K562 (cell line): ENCODE measurements around the gene DOK7.
A peak's percentile ranks its signal among the peaks of the same experiment; 100 is the strongest.

Source experiments
- GATAD2B ChIP-seq: fragments of 450-650 bp; IDR thresholded peaks from 2 replicates; pipeline ENCODE4 v1.6.1; 2017; ENCODE audit warnings: mild to moderate bottlenecking, borderline replicate concordance
- KDM5B ChIP-seq: fragments of 200-600 bp; sonication (generic); IDR thresholded peaks from 2 replicates; pipeline ENCODE4 v1.6.1; 2012; ENCODE audit warnings: low read depth, mild to moderate bottlenecking, moderate library complexity, low read length, control low read depth, inconsistent platforms; ENCODE audit not compliant: insufficient replicate concordance
- MAFK ChIP-seq: IDR thresholded peaks from 2 replicates; pipeline ENCODE4 v1.6.1; 2011; ENCODE audit warnings: low read length, improper control_type of control experiment
- MAX ChIP-seq: sonication (generic); formaldehyde crosslinking; IDR thresholded peaks from 2 replicates; pipeline ENCODE4 v1.9.0; 2022; ENCODE audit warnings: mild to moderate bottlenecking, missing genetic modification reagents
- ZNF280B ChIP-seq: fragments of 250-450 bp; sonication (Bioruptor Pico); IDR thresholded peaks from 2 replicates; pipeline ENCODE4 v1.5.1; 2021; ENCODE audit warnings: mild to moderate bottlenecking
- TF ChIP-seq, protein P1 (sequence below), 3 experiments: IDR thresholded peaks in 2 of 3; conservative IDR thresholded peaks in 1 of 3; 2 replicates each; pipeline ENCODE4 v1.5.1; 2011 to 2012; ENCODE audit warnings: low read length in 3 of 3, mild to moderate bottlenecking in 3 of 3, control low read depth in 2 of 3, improper control_type of control experiment in 1 of 3, inconsistent platforms in 1 of 3, low read depth in 1 of 3, mixed read lengths in 1 of 3, moderate library complexity in 1 of 3; ENCODE audit not compliant: insufficient read depth in 2 of 3

GRCh38 chr4:3442959-3443749 lies 20.0 kb upstream of the DOK7 start:
- no peak for TF ChIP-seq MAX
- TF ChIP-seq GATAD2B: no peak
- TF ChIP-seq, protein P1, sequence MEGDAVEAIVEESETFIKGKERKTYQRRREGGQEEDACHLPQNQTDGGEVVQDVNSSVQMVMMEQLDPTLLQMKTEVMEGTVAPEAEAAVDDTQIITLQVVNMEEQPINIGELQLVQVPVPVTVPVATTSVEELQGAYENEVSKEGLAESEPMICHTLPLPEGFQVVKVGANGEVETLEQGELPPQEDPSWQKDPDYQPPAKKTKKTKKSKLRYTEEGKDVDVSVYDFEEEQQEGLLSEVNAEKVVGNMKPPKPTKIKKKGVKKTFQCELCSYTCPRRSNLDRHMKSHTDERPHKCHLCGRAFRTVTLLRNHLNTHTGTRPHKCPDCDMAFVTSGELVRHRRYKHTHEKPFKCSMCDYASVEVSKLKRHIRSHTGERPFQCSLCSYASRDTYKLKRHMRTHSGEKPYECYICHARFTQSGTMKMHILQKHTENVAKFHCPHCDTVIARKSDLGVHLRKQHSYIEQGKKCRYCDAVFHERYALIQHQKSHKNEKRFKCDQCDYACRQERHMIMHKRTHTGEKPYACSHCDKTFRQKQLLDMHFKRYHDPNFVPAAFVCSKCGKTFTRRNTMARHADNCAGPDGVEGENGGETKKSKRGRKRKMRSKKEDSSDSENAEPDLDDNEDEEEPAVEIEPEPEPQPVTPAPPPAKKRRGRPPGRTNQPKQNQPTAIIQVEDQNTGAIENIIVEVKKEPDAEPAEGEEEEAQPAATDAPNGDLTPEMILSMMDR (IDR thresholded peaks at IDR 0.05 in 2 of 3, conservative IDR thresholded peaks at IDR 0.05 in 1 of 3; ENCODE audit: insufficient read depth in 2 of 3, low read depth in 1 of 3, low read length in 3 of 3): peak; percentile 88 to 94 (median 93)
- no peak for TF ChIP-seq KDM5B
- TF ChIP-seq MAFK: no peak
- TF ChIP-seq ZNF280B (CRISPR knock-in tag): no peak
